H1 (cell line): ENCODE results near the gene RGCC. TPM values are rescaled to one million over a fixed set of nuclear protein-coding genes. Genes with fewer than 3 reads are reported as not detected.

Experiments used
- BACH1 ChIP-seq: IDR thresholded peaks from 2 replicates; pipeline ENCODE4 v1.6.1; 2012; ENCODE audit warnings: low read length, improper control_type of control experiment
- polyA plus RNA-seq, 7 experiments: library from polyadenylated mRNA; depleted of rRNA in 3 of 7; stranded (reverse) in 5 of 7; unstranded in 2 of 7; fragments of >200 nt in 5 of 7; fragments of 200-250 nt in 2 of 7; gene quantifications; 1 replicate in 5 of 7; 2 replicates in 1 of 7; 4 replicates in 1 of 7; pipeline versions ENCODE4 v1.2.1 to v1.2.3, GENCODE V29; 2011 to 2013; ENCODE audit warnings: missing spikeins in 2 of 7, mixed read lengths in 2 of 7
- total RNA-seq: library from RNA; stranded (reverse); fragmentation: NEBNext Ultra II Directional; extraction: Animal tissue kit (Norgen Biotek cat#: 25700); gene quantifications from 2 replicates; pipeline ENCODE4 v1.2.1, GENCODE V29; 2021
- TF ChIP-seq, protein P1 (sequence below): fragments of 300-600 bp; sonication (generic); IDR thresholded peaks from 2 replicates; pipeline ENCODE4 v1.7.1; 2012; ENCODE audit warnings: low read length, moderate library complexity, mild to moderate bottlenecking, inconsistent platforms; ENCODE audit not compliant: insufficient replicate concordance

The RGCC gene
- total and polyA plus RNA-seq, 2 of the 8 experiments (the other 6 are each of a cell fraction or from before 2014, with no cell fraction given) = 0.41 TPM; not detected in 1

DNA sequence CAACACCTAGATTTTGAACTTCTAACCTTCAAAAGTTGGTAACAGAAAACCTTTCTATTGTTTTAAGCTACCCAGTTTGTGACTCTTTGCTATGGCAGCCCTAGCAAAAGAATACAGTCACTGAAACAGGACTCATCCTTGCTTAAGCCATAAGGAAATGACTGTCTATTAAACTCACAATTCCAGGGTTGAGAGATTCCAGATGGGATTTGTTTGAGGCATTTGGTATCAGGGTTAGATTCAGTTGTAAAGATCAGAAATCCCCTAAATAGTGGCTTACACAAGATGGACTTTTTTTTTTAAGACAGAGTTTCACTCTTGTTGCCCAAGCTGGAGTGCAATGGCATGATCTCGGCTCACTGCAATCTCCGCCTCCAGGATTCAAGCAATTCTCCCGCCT is 41.1 kb upstream of the RGCC start (continued):
- TF ChIP-seq, protein P1, sequence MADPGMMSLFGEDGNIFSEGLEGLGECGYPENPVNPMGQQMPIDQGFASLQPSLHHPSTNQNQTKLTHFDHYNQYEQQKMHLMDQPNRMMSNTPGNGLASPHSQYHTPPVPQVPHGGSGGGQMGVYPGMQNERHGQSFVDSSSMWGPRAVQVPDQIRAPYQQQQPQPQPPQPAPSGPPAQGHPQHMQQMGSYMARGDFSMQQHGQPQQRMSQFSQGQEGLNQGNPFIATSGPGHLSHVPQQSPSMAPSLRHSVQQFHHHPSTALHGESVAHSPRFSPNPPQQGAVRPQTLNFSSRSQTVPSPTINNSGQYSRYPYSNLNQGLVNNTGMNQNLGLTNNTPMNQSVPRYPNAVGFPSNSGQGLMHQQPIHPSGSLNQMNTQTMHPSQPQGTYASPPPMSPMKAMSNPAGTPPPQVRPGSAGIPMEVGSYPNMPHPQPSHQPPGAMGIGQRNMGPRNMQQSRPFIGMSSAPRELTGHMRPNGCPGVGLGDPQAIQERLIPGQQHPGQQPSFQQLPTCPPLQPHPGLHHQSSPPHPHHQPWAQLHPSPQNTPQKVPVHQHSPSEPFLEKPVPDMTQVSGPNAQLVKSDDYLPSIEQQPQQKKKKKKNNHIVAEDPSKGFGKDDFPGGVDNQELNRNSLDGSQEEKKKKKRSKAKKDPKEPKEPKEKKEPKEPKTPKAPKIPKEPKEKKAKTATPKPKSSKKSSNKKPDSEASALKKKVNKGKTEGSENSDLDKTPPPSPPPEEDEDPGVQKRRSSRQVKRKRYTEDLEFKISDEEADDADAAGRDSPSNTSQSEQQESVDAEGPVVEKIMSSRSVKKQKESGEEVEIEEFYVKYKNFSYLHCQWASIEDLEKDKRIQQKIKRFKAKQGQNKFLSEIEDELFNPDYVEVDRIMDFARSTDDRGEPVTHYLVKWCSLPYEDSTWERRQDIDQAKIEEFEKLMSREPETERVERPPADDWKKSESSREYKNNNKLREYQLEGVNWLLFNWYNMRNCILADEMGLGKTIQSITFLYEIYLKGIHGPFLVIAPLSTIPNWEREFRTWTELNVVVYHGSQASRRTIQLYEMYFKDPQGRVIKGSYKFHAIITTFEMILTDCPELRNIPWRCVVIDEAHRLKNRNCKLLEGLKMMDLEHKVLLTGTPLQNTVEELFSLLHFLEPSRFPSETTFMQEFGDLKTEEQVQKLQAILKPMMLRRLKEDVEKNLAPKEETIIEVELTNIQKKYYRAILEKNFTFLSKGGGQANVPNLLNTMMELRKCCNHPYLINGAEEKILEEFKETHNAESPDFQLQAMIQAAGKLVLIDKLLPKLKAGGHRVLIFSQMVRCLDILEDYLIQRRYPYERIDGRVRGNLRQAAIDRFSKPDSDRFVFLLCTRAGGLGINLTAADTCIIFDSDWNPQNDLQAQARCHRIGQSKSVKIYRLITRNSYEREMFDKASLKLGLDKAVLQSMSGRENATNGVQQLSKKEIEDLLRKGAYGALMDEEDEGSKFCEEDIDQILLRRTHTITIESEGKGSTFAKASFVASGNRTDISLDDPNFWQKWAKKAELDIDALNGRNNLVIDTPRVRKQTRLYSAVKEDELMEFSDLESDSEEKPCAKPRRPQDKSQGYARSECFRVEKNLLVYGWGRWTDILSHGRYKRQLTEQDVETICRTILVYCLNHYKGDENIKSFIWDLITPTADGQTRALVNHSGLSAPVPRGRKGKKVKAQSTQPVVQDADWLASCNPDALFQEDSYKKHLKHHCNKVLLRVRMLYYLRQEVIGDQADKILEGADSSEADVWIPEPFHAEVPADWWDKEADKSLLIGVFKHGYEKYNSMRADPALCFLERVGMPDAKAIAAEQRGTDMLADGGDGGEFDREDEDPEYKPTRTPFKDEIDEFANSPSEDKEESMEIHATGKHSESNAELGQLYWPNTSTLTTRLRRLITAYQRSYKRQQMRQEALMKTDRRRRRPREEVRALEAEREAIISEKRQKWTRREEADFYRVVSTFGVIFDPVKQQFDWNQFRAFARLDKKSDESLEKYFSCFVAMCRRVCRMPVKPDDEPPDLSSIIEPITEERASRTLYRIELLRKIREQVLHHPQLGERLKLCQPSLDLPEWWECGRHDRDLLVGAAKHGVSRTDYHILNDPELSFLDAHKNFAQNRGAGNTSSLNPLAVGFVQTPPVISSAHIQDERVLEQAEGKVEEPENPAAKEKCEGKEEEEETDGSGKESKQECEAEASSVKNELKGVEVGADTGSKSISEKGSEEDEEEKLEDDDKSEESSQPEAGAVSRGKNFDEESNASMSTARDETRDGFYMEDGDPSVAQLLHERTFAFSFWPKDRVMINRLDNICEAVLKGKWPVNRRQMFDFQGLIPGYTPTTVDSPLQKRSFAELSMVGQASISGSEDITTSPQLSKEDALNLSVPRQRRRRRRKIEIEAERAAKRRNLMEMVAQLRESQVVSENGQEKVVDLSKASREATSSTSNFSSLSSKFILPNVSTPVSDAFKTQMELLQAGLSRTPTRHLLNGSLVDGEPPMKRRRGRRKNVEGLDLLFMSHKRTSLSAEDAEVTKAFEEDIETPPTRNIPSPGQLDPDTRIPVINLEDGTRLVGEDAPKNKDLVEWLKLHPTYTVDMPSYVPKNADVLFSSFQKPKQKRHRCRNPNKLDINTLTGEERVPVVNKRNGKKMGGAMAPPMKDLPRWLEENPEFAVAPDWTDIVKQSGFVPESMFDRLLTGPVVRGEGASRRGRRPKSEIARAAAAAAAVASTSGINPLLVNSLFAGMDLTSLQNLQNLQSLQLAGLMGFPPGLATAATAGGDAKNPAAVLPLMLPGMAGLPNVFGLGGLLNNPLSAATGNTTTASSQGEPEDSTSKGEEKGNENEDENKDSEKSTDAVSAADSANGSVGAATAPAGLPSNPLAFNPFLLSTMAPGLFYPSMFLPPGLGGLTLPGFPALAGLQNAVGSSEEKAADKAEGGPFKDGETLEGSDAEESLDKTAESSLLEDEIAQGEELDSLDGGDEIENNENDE = no peak
- TF ChIP-seq BACH1 = no peak
